Uterus (tissue), 2 donors: ENCODE measurements around the gene COL23A1.

Experiments used
- POLR2A ChIP-seq, 2 donors: fragments of 450-650 bp; IDR thresholded peaks; one replicate each; pipeline ENCODE4 v1.6.1; 2016; ENCODE audit warnings: antibody characterized with exemption in 2 of 2, mild to moderate bottlenecking in 1 of 2, moderate library complexity in 1 of 2
- TF ChIP-seq, protein P1 (sequence below), 4 experiments: fragments of 200-600 bp in 2 of 4; fragments of 450-650 bp in 2 of 4; sonication (generic) in 2 of 4; IDR thresholded peaks; one replicate each; pipeline ENCODE4 v1.5.1; 2016 to 2019; ENCODE audit warnings: antibody characterized with exemption in 4 of 4, mild to moderate bottlenecking in 2 of 4, moderate library complexity in 1 of 4

GRCh38 chr5:178470760-178471025 lies 119.5 kb downstream of the COL23A1 start:
- TF ChIP-seq, protein P1, sequence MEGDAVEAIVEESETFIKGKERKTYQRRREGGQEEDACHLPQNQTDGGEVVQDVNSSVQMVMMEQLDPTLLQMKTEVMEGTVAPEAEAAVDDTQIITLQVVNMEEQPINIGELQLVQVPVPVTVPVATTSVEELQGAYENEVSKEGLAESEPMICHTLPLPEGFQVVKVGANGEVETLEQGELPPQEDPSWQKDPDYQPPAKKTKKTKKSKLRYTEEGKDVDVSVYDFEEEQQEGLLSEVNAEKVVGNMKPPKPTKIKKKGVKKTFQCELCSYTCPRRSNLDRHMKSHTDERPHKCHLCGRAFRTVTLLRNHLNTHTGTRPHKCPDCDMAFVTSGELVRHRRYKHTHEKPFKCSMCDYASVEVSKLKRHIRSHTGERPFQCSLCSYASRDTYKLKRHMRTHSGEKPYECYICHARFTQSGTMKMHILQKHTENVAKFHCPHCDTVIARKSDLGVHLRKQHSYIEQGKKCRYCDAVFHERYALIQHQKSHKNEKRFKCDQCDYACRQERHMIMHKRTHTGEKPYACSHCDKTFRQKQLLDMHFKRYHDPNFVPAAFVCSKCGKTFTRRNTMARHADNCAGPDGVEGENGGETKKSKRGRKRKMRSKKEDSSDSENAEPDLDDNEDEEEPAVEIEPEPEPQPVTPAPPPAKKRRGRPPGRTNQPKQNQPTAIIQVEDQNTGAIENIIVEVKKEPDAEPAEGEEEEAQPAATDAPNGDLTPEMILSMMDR (IDR thresholded peaks at IDR 0.05): no peak
- TF ChIP-seq POLR2A (IDR thresholded peaks at IDR 0.05): no peak
